Erythroblast (primary cell): ENCODE results near the gene SLC35F3.

Source experiments
- GATA1 ChIP-seq: IDR thresholded peaks from 2 replicates; pipeline ENCODE4 v1.6.1; 2011; ENCODE audit warnings: low read depth, mild to moderate bottlenecking, control low read depth, low read length, moderate library complexity
- POLR2A ChIP-seq: IDR thresholded peaks from 2 replicates; pipeline ENCODE4 v1.6.1; 2011; ENCODE audit warnings: mild to moderate bottlenecking, low read length

GRCh38 chr1:233928123-233928522, 23.6 kb downstream of the SLC35F3 start:
- TF ChIP-seq POLR2A (no peak), GATA1 (no peak)
